Measurements from ENCODE around the gene CARD18.

DNA sequence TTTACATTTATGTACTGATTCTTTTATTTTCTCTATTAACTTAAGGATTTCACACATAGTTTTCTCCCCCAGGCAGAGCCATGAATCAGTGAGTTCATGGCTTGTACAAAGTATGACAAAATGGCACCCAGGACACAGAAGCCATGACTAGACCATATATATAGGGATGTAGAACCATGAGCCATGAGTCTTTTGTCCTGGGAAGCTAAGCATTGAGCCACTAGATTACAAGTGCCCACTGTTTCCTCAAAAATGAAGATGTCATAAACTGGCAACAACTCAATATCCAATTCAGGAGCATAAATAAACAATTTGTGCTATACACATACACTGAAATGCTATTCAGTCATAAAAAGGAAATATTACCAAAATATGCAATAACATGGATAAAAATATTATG, 36.2 kb downstream of the CARD18 start:
- TF ChIP-seq, protein P1, sequence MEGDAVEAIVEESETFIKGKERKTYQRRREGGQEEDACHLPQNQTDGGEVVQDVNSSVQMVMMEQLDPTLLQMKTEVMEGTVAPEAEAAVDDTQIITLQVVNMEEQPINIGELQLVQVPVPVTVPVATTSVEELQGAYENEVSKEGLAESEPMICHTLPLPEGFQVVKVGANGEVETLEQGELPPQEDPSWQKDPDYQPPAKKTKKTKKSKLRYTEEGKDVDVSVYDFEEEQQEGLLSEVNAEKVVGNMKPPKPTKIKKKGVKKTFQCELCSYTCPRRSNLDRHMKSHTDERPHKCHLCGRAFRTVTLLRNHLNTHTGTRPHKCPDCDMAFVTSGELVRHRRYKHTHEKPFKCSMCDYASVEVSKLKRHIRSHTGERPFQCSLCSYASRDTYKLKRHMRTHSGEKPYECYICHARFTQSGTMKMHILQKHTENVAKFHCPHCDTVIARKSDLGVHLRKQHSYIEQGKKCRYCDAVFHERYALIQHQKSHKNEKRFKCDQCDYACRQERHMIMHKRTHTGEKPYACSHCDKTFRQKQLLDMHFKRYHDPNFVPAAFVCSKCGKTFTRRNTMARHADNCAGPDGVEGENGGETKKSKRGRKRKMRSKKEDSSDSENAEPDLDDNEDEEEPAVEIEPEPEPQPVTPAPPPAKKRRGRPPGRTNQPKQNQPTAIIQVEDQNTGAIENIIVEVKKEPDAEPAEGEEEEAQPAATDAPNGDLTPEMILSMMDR (IDR thresholded peaks at IDR 0.05): no peak
- no peak for TF ChIP-seq EZH2 (IDR thresholded peaks at IDR 0.05; ENCODE audit: borderline replicate concordance, insufficient read depth, low read depth, low read length, poor library complexity, severe bottlenecking)
